Measurements from ENCODE around the gene OMA1.

Gene OMA1

DNA sequence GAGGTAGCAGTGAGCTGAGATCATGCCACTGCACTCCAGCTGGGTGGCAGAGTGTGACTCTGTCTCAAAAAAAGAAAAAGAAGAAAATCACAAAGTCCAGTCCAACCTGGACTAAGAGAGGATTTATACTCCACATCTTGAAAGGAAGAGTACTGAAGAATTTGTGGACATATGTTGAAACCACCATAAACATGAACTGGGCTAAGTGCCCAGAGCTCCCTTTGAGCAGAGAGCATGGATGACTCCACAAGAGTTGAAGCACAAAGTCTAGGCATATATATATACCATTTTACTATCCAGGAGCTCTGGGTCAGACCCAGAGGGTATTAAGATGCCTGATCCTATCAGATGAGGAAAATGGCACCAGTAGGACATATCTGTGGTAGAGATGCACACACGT, 86.6 kb downstream of the OMA1 start:
- DNase-seq = no peak

DNA sequence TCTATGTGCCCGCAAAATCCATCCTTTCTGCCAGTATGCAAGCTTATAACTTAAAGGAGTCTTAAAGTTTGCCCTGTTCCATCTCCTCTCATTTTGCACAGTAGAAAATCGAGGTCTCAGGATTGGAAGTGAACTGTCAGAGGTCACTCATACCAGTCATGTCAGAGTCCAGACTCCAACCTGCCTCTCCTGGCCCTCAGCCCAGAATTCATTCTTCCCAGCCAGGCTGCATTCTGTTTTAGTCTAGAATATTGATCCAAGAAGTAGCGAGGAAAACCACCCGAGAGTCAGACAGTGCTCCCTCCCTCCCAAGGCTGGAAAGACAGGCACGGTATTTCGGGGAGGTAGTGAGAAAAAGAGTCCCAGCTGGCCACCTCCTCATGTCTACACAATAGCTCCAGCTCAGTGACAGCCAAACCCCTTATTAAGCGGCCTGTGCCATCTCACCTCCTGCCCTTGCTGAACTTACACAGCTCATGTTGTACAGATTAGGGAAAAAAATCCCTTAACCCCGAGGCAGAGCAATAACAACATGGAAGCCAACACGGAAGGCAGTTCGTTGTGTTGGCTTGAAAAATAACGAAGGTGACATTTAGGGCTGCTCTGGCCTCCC, 89.4 kb downstream of the OMA1 start:
- DNase-seq = no peak

DNA sequence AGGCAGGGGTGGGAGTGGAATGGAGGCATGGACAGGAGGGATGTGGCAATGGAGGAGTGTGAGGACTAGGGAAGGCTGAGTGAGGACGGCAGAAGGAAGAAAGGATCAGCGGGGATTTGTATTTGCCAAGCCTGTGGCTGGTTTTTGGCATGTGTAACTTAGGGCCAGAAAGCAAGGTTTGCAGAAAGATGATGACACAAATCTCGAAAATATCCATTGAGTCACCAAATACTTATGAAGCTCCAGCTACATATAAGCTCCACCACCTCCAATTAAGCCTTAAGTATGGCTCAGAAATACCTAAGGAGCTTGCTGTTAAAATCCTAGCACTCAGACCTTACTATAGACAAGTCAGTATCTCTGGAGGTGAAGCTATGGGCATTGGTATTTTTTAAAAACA, 90.1 kb downstream of the OMA1 start:
- no peak for DNase-seq

DNA sequence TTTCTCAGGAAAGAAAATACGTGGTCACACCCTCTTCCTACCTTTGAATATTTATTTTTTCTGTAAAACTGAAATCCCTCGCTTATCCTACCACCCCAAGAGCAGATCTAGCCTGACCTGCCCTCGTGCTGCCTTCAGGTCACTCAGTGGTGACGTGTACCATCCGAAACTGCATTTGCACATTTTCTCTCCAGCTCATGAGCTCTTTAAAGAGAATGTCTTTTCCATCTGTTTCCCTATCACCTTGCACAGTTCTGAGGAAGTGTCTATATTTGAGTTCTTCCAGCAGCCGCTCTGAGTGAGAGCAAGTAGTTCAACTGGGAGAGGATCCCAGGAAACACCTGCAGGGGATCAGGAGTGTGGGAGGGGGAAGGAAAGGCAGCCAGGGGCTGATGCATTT, 91.7 kb downstream of the OMA1 start:
- DNase-seq = no peak

DNA sequence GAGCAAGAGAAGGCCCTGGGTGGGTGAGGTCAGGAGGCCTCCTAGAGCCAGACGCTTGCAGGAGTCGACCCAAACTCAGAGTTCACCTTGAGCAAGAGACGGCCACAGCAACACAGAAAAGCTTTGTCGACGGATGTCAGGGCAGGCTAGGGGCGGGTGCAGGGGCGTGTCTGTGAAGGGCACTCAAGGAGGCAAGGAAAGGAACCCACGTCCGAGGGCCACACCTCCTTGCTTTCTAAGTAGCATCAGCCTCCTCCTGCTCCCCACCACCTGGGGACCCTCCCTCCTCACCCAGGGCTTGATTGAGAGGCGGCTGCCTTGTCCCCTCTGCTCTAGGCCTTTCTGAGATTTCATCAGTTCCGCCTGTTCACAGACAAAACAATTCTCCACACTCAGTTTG, 92.1 kb downstream of the OMA1 start:
- DNase-seq = no peak

DNA sequence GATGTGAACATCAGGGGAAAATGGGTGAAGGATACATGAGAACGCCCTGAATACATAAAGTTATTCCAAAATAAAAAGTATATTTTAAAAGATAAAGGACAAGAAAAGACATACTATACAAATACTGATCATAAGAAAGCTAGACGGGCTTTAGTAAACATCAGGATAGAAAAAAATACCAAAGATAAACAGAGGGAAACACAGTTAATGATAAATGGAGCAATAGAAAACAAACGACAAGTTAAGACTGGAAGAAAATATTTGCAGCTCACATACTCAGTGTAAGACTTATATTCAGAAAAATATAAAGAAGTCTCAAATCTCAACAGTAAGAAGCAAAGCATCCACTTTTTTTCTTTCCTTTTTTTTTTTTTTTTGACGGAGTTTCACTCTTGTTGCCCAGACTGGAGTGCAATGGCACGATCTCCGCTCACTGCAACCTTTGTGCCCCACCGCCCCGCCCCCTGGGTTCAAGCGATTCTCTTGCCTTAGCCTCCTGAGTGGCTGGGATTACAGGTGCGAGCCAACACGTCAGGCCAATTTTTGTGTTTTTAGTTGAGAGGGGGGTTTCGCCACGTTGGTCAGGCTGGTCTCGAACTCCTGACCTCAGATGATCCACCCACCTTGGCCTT, 94.8 kb downstream of the OMA1 start:
- DNase-seq = no peak

DNA sequence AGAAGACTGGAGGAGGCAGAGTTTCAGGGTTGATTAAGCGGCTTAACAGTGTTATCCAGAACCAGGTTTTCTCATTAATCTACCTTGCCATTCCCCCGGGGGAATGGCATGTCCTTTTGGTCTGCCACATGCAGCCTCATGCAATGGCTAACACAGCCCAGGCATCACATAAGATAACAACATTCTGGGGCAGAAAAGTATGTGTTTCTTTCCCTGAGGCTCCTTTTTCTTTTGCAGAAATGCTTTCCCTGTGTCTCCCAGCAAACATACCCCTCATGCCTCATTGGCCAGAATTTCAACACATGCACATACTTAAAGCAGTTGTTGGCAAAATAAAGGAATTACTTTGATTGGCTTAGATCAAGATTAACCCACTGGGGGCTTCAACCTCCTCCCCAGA, 98.6 kb downstream of the OMA1 start:
- no peak for DNase-seq

DNA sequence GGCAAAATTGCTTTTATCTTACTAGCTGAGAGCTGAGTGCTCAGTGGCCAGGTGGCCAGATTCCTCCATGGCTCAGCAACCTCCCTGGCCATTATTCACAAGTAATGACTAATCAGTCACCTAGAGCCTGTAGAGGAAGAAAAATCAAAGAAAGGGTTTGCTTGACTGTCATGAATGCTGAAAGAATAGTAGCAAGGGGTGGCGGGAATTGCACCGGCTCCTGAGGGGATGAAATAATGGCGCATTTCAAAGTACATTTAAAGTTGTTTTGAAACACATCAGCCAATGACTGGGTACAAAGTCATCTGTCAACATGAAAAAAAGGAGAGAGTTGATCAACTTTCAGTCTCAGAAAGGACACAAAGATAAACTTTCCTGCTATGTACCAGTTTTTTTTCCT, 99.5 kb downstream of the OMA1 start:
- no peak for DNase-seq

DNA sequence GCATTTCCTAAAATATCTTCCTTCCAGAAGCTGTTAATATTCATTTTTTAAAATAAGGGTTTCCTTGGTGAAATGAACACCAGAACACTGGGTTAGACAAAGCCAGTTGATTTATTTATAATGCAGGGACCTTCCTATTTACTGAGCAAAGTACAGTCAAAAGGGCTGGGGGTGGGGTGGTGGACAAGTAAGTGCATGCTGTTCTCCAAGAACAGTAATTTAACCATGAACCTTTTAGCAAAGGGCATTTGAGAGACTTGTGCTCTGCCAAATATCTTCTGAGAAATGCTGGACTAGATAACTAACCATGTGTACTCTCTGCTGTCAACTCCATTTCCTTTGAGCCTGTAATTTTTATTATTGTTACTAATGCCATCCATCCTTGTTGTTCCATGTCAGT, 100.2 kb downstream of the OMA1 start:
- DNase-seq = no peak

DNA sequence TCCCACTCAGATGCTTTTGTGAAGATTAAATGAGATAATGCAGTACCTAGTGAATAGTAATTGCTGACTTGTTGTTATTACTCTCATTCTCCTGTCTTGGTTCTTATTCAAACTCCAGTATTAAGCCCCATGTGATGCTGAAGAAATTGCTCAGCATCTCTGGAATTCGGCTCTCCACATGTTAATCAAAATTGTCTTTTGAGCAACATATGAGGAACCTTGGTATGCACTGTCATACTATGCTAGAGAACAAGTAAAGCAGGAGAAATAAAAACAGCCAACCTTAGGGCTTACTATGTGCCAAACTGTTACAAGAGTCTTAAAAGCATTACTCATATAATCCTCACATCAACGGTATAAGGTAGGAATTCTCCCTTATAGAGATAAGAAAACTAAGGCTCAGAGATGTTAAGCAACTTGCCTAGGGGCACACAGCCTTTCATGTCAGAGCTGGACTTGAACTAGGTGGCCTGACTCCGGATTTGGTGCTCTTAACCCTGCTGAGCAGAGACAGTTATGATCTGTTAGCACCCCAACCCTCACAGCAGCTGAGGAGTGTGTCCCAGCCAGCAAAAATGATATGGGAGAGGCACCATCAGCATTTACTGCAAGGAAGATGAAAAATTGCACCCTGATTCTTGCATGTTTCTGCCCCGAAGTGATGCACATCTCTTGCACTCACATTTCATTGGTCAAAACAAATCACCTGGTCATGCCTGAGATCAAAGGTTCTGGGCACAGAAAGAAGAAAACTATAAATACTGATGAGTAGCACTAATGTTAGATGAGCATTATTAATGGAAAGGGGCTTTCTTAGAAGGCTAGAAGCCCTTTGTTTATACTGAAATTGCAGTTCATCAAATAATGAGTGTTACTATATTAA, 102.3 kb downstream of the OMA1 start:
- no peak for DNase-seq

DNA sequence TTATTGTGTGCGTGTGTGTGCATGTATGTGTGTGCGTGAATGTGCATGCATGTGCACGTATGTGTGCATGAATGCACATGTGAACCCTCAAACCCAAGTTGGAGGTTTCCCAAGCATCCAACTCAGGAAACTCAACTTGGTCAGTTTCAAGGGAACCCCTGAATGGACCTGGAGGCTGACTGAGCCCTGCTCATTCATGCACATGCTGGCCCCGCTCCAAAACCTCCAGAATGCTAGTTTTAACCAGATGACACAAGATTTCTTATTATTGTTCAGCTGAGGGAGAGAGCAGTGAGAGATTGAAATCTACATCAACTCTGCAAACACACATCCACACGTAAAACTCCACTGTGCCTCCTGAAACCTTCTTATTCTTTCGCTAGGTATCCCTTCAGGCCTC, 104.4 kb downstream of the OMA1 start:
- no peak for DNase-seq

DNA sequence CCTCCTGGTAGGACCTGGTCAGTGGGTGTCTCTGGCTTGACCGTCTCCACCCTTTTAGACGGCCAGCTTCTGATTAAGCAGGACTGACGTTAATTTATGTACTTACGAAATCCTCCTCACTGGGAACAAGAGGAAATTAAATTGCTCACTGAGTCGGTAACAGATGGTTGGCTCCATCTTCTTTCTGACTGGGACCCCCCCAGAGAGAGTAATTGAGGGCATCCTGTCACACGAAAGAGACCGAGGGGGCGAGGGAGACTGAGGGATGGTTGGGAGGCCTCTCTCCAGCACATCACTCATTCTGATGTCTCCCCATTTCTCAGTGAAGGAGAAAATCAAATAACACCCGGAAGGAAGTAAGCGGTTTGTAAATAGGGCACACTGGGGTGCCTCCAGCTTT, 104.8 kb downstream of the OMA1 start:
- DNase-seq = no peak

DNA sequence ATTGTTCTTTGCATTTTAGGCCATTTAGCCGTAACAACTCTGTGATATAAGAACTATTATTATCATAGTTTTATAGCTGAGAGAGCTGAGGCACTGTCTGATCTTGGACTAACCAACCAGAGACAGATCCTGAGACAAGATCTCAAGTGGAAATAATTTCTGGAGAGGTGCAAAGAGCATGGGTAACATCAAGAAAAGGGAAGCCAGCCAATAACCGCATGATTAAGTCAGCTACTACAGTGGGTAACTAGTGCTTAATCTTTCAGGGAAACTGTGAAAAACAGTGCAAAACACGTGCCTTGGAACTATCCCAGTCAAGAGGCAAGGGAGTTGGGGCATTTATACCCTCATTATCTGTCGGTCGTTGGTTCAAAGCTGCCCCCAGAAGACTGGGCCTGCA, 105.8 kb downstream of the OMA1 start:
- DNase-seq = no peak

DNA sequence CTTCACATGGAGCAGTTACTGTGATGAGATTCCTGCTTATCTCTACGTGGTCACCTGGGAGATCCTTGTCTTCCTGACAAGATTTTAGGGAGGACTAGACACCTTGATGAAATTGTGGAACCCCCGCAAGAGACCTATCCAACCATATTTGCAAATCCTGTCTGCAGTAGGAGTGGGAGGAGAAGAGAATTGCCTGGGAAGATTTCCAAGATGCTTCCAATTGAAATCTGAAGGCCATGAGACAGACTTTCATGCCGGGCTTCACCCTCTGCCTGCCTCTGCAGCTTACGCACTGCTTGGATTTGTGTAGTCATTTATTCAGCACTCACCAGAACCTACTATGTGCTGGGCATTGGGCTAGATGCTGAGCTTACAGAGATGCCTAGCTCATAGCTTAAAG, 106.6 kb downstream of the OMA1 start:
- DNase-seq = peak in 1 of 51 donors; percentile 29

DNA sequence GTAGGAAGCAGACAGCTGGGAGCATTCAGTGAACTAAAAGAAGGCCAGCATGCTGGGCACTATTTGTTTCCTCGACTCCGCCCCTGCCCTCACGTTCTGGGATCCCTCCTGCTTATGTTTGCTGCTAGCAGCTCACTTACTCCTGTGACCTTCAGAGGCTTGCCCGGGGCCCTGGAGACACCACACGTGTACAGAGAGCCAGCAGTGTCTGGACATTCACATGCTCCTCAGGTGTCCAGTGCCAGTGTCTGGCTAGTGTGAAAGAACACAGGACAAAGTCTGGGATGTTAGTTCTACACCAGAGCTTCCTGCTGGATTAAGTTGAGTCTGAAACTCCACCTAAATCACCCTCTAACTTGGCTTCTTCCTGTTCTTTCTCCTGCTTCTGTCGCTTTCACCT, 108.1 kb downstream of the OMA1 start:
- DNase-seq = no peak

DNA sequence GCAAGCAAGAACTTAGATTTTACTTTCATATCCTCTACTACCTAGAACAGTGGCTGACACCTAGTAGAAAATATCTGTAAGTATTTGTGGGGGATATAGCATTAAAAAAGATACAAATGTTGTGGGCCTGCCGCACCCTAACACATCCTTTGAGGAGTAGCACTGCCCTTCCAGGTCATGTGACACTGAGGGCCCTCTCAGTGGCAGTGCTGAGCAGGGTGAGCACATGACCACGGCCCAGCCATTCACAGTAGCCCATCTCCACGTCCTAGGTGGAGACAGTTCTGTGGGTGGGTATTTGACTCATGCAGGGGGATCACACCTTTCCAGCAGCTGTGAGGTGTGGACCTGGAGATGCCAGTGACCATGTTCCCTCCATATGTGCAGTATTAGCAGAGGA, 108.9 kb downstream of the OMA1 start:
- no peak for DNase-seq

DNA sequence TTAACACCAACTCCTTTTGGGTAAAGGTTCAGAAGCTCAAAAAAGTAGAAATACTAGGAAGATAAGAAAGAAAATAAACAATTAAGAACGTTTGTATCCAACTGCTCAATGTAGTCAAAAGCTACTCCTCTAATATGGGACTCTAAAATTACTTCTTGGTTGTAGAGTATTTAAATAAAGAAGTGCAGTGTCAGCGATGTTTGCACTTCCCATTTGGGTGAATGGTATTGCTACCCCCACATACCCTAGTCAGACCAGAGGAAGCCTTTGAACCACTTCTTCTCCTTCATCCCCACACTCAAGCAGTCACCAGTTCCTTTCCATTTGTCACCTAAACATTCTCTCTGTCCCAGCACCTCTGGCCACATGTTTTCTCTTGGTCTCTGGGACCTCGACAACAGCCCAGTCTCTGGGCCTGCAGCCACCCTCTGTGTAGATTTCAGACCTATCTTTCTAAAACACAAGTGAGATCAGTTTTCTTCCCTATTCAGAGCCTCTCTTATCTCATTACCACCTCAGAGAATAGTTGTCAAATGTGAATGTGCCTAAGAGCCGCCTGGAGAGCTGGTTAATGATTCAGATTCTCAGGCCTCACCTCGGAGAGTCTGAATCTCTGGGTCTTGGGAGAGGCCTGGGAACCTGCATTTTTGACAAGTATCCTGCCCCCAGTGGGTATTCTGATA, 109.8 kb downstream of the OMA1 start:
- DNase-seq = no peak

DNA sequence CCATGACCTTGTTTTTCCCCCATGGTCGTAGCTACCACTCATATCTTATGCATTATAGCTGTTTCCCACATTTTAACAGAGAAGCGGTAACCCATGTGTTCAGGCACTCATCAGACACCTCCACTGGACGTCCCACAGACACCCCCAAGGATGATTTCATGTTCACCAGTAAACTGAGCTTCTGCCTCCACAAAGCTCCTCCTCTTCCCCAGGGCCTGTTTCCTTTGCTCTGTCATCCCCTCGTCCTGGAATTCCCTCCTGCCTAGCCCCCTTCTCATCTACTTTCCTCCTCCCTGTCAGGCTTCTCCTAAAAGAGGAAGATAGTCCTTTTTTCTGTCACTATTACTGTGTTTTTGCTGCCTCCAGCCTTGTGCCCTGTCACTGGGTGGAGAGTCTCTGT, 111.2 kb downstream of the OMA1 start:
- no peak for DNase-seq

DNA sequence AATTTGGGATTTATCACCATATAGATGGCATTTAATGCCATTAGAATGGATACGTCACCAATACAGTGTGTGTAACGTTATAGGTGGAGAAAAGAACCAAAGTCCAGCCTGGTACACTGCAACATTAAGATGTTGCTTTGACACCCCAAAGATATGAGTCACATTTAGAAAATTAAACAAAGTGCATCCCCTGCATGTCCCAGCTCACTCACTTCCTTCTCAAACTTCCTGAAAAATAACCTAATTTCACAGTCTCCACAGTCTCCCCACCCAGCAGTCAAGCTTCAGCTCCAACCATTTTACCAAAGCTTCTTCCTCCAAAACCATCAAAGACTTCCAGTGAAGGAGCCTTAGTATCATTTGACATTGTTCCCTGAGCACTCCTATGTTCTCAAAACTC, 111.9 kb downstream of the OMA1 start:
- no peak for DNase-seq

DNA sequence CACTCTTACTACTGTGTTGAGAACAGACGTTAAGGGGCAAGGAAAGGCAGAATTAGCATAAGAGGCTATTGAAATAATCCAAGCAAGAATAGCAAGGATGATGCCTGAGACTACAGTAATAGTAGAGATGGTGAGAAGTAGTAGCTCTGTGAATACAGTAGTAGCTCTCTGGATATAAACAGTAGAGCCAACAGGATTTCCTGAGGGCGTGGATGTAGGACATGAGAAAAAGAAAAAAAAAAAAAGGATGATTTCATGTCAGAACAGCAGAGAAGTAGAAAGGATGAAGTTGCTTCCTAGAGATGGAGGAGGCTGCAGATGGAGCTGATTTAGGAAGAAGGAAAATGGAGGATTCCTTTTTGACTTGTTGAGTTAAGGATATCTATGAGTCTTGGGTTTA, 112.3 kb downstream of the OMA1 start:
- DNase-seq = no peak

DNA sequence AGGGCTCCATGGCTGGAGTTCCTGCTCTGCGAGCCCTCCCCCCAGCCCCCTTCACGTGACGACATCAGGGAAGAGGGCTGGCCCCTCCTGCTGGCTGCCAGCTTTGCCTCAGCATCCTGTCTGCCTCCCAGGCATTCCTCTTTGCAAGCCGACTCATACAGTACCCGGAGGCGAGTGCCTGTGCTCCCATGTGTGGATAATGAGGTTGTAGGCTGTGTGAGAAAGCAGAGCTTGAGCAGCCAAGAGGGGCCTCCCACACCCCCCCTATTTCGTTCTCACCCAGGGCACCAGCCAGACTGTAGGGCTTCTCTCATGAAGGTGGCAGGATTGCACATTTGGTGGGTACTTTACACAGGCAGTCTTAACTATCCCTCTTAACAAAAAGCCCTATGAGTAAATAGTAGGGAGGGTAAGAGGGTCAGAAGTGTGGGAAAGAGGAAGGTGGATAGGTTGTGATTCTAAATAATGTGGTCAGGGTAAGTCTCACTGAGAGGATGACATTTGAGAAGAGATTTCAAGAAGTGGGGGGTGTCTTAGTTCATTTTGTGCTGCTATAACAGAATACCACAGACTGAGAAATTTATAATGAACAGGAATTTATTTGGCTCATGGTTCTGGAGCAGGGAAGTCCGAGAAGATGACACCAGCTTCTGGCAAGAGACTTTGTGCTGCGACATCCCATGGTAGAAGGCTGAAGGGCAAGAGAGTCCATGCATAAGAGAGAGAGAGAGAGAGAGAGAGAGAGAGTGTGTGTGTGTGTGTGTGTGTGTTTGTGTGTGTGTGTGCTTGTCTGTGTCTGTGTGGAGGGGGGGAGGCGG, 113.5 kb downstream of the OMA1 start:
- DNase-seq = peak in 7 of 51 donors; percentile 1 to 70 (median 10)

Data from hypothalamus (tissue), 51 donors.